GM13976 (cell line): Measurements from ENCODE around the gene HBS1L.

Experiments
- DNase-seq: peaks from one replicate; pipeline ENCODE4 v3.0.0; 2012; ENCODE audit warnings: low spot score
- in situ Hi-C: fragments of 300-500 bp; cut with MboI; formaldehyde crosslinking; loops from one replicate; pipeline ENCODE4 v1.12.0; 2022; ENCODE audit warnings: low sequenced_read_pairs, mixed read lengths, inconsistent platforms; ENCODE audit not compliant: unreplicated experiment
- TF ChIP-seq, protein P1 (sequence below): IDR thresholded peaks from 2 replicates; pipeline ENCODE4 v1.5.1; 2012; ENCODE audit warnings: borderline replicate concordance, mild to moderate bottlenecking; ENCODE audit not compliant: insufficient read depth; ENCODE audit errors: extremely low read depth, missing control alignments, control extremely low read depth

Gene HBS1L

DNA sequence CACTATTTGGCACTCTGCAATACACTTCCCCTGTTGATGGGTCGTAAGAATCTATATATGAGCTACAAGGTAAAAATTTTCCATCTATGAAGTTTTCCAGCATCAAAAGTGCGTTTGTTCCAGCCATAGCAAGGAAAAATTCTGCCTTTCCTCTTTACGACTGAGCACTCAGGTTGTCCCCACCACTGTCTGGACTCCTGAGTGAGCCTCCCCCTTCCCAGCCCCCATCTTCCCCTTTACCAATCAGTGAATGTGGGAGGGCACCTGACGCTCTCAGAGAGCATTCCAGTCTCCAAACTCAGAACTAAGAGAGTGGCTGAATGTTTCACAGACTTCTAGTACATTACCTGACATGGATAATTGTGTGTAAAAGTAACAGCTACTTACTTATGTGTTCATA is 104.7 kb downstream of the HBS1L start, which contains the start of gene ALDH8A1:
Gene ALDH8A1, minus strand, starts transcription at position 175 of the 400 bp plus-strand sequence. Its CDS starts 48 bp downstream, at position 127.
- TF ChIP-seq, protein P1, sequence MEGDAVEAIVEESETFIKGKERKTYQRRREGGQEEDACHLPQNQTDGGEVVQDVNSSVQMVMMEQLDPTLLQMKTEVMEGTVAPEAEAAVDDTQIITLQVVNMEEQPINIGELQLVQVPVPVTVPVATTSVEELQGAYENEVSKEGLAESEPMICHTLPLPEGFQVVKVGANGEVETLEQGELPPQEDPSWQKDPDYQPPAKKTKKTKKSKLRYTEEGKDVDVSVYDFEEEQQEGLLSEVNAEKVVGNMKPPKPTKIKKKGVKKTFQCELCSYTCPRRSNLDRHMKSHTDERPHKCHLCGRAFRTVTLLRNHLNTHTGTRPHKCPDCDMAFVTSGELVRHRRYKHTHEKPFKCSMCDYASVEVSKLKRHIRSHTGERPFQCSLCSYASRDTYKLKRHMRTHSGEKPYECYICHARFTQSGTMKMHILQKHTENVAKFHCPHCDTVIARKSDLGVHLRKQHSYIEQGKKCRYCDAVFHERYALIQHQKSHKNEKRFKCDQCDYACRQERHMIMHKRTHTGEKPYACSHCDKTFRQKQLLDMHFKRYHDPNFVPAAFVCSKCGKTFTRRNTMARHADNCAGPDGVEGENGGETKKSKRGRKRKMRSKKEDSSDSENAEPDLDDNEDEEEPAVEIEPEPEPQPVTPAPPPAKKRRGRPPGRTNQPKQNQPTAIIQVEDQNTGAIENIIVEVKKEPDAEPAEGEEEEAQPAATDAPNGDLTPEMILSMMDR = no peak
- in situ Hi-C loops = no loop called here
- DNase-seq = no peak

DNA sequence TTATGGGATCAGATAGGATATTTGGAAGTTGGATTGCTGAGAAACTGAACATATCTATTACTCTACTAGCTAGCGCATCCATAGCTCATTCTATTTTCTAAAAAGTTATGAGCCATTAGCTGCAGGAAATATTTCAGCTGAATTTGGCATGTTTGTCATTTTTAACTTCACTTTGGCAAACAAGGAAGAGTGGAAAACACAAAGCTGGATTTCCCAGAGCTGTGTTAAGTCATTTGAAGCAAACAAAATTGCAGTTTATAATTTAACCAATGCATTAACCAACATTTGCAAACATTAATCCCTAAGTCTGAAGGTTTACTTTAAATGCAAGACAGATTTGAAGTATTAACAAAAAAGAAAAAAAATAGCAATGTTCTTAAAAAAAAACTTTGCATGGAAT is 105.9 kb downstream of the HBS1L start:
- TF ChIP-seq, protein P1 = no peak
- in situ Hi-C loops = no loop called here
- DNase-seq = no peak

DNA sequence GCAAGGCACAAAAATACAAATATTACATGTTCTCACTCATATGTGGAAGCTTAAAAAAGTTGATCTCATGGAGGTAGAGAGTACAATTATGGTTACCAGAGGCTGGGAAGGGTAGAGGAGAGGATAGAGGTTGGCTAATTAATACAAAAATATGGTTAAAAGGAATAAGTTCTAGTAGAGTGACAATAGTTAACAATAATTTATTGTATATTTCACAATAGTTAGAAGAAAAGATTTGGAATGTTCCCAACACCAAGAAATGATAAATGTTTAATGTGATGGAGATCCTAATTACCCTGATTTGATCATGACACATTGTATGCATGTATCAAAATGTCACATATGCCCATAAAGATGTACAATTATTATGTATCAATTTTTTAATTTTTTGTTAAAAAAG is 106.5 kb downstream of the HBS1L start:
- no peak for DNase-seq
- TF ChIP-seq, protein P1 = no peak
- in situ Hi-C loops = no loop called here

DNA sequence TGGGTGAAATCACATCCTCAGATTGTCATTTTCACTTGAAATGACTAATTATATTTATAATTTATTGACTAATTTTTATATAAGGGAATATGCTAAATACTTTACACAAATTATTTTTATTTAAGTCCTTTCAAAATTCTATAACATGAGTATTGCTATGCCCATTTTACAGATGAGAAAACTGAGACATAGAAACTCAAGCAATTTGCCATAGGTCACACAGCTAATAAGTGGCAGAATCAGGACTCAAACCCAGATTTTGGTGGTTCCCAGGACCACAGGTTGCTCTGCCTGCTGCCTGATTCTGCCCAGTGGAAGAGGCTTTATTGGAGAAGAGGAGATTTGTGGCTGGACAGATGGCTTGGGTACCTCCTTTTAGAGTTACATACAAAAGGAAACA is 109.6 kb downstream of the HBS1L start:
- TF ChIP-seq, protein P1 = no peak
- in situ Hi-C loops = no loop called here
- DNase-seq = no peak

DNA sequence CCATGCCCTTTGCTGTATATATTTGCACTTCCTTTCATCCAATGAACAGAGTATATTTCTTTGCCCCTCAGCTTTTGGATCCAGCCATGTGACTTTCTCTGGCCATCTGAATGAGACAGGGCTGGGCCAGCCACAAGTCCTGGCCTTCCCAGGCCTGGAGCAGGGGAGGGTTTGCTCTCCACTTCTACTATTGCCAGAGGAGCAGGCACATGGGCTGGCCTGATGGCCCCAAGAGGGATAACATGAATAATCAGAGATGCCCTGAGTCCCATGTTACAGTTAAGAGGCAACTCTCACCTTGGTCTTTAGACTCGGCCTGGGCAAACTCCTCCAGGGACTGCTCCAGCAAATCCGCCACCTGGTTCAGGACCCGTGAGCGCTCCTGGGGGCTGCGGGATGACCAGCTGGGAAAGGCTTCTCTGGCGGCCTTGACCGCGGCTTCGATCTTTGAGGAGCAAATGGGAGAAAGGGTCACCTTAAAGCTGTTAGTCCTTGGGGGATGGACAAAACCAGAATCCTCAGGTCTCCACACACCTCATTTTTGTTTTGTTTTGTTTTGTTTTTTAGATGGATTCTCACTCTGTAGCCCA is 111.0 kb downstream of the HBS1L start:
- DNase-seq = no peak
- TF ChIP-seq, protein P1 = no peak
- in situ Hi-C loops = no loop called here

DNA sequence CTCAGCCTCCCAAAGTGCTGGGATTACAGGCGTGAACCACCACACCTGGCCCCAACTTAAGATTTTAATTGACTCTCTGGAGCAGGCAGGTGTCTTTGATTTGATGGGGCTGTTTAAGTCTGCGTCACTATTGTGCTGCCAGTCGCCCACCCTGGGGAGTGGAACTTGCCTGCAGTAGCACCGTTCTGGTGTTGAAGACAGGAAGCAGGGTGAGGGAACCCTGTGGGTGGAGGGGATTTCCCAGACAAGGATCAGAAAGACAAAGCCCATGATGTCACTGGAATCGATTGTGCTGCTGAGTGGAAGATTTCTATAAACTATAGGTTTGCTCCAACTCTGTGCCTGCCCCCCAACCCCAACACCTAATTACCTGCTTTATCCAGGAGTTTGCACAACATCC is 115.7 kb downstream of the HBS1L start:
- in situ Hi-C loops = no loop called here
- DNase-seq = peak; percentile 61
- TF ChIP-seq, protein P1 = no peak
